GM23338 (cell line): ENCODE measurements around the gene AKAP13. TPM values are rescaled to one million over a fixed set of nuclear protein-coding genes. Genes with fewer than 3 reads are reported as not detected.

Experiments used
- ATAC-seq: fragments of 200-7000 bp; cut with Tn5 transposase; 3 replicates; pipeline ENCODE4 v1.9.1; 2020
- DNase-seq: peaks from one replicate; pipeline ENCODE4 v3.0.0-alpha.2; 2015; ENCODE audit warnings: low spot score
- H2AFZ ChIP-seq: fragments of 200-600 bp; sonication (generic); 2 replicates; pipeline ENCODE4 v1.8.0; 2016; ENCODE audit warnings: antibody characterized with exemption, mild to moderate bottlenecking, moderate library complexity
- H3F3A ChIP-seq: fragments of 200-600 bp; sonication (generic); replicated peaks from 2 replicates; pipeline ENCODE4 v1.8.0; 2017; ENCODE audit warnings: antibody characterized with exemption, mixed run types, low read depth
- H3K27ac ChIP-seq: fragments of 200-600 bp; sonication (generic); 2 replicates; pipeline ENCODE4 v1.6.1; 2016; ENCODE audit warnings: low read depth
- H3K27me3 ChIP-seq: fragments of 200-600 bp; sonication (generic); 2 replicates; pipeline ENCODE4 v1.8.0; 2016; ENCODE audit warnings: mild to moderate bottlenecking, mixed run types, moderate library complexity; ENCODE audit not compliant: insufficient read depth
- H3K36me3 ChIP-seq: fragments of 200-600 bp; sonication (generic); 2 replicates; pipeline ENCODE4 v1.8.0; 2016; ENCODE audit warnings: mild to moderate bottlenecking; ENCODE audit not compliant: insufficient read depth
- H3K4me1 ChIP-seq: fragments of 200-600 bp; sonication (generic); 2 replicates; pipeline ENCODE4 v1.8.0; 2016; ENCODE audit warnings: mild to moderate bottlenecking, moderate library complexity; ENCODE audit not compliant: insufficient read depth
- H3K4me2 ChIP-seq: fragments of 200-600 bp; sonication (generic); 2 replicates; pipeline ENCODE4 v1.7.1; 2017; ENCODE audit warnings: mixed run types
- H3K4me3 ChIP-seq: fragments of 200-600 bp; sonication (generic); 2 replicates; pipeline ENCODE4 v1.6.1; 2016; ENCODE audit warnings: mixed run types
- H3K79me2 ChIP-seq: fragments of 200-600 bp; sonication (generic); replicated peaks from 2 replicates; pipeline ENCODE4 v1.8.0; 2017; ENCODE audit warnings: mild to moderate bottlenecking; ENCODE audit not compliant: insufficient read depth
- H3K9me2 ChIP-seq: fragments of 200-600 bp; sonication (generic); 2 replicates; pipeline ENCODE4 v1.8.0; 2017; ENCODE audit not compliant: insufficient read depth
- H4K20me1 ChIP-seq: fragments of 200-600 bp; sonication (generic); replicated peaks from 2 replicates; pipeline ENCODE4 v1.8.0; 2017; ENCODE audit warnings: mild to moderate bottlenecking; ENCODE audit not compliant: insufficient read depth
- H3K27ac Mint-ChIP-seq: 2 replicates; pipeline ENCODE4 v1.8.0; 2020; ENCODE audit warnings: inconsistent platforms, mild to moderate bottlenecking, moderate library complexity, mixed read lengths
- H3K27me3 Mint-ChIP-seq: 3 replicates; pipeline ENCODE4 v1.8.0; 2022; ENCODE audit warnings: low read depth, mild to moderate bottlenecking, moderate library complexity, mixed read lengths, inconsistent platforms; ENCODE audit not compliant: insufficient read depth, poor library complexity
- H3K36me3 Mint-ChIP-seq: 3 replicates; pipeline ENCODE4 v1.8.0; 2021; ENCODE audit warnings: low read depth, mild to moderate bottlenecking, inconsistent platforms, moderate library complexity, mixed read lengths
- H3K4me1 Mint-ChIP-seq: 3 replicates; pipeline ENCODE4 v1.8.0; 2020; ENCODE audit warnings: mild to moderate bottlenecking, inconsistent platforms, mixed read lengths
- H3K4me3 Mint-ChIP-seq: 3 replicates; pipeline ENCODE4 v1.8.0; 2021; ENCODE audit warnings: moderate library complexity, mild to moderate bottlenecking, inconsistent platforms, mixed read lengths
- H3K9me3 Mint-ChIP-seq: 3 replicates; pipeline ENCODE4 v1.8.0; 2020; ENCODE audit warnings: moderate library complexity, mild to moderate bottlenecking, inconsistent platforms, mixed read lengths
- CREB1 ChIP-seq: fragments of 250-450 bp; sonication (Bioruptor Pico); IDR thresholded peaks from 2 replicates; pipeline ENCODE4 v1.5.0; 2020; ENCODE audit warnings: low read depth, mild to moderate bottlenecking, moderate library complexity
- EZH2phosphoT487 ChIP-seq: fragments of 200-600 bp; sonication (generic); IDR thresholded peaks from one replicate; pipeline ENCODE4 v1.8.1; 2018; ENCODE audit warnings: antibody characterized with exemption; ENCODE audit not compliant: unreplicated experiment
- JUNB ChIP-seq: IDR thresholded peaks from one replicate; pipeline ENCODE4 v1.6.1; 2016; ENCODE audit warnings: antibody characterized with exemption; ENCODE audit not compliant: unreplicated experiment
- NANOG ChIP-seq: IDR thresholded peaks from 2 replicates; pipeline ENCODE4 v1.6.1; 2016; ENCODE audit warnings: antibody characterized with exemption, borderline replicate concordance
- ZNF114 ChIP-seq: fragments of 250-450 bp; sonication (Bioruptor Pico); IDR thresholded peaks from 2 replicates; pipeline ENCODE4 v1.5.0; 2020; ENCODE audit warnings: mild to moderate bottlenecking, moderate library complexity
- ZNF462 ChIP-seq: fragments of 250-450 bp; sonication (Bioruptor Pico); IDR thresholded peaks from 2 replicates; pipeline ENCODE4 v1.5.0; 2020; ENCODE audit warnings: mild to moderate bottlenecking, moderate library complexity
- polyA plus RNA-seq: library from polyadenylated mRNA; unstranded; fragments of >200 nt; fragmentation: Nextera tagmentation; extraction: Ambion mirVana; gene quantifications from 2 replicates; pipeline ENCODE4 v1.2.1, GENCODE V29; 2016
- total RNA-seq: library from RNA; depleted of rRNA; stranded (reverse); fragments of >200 nt; shearing (Covaris generic); gene quantifications from 2 replicates; pipeline ENCODE4 v1.2.3, GENCODE V29; 2014
- TF ChIP-seq, protein P1 (sequence below): IDR thresholded peaks from one replicate; pipeline ENCODE4 v1.6.1; 2018; ENCODE audit warnings: antibody characterized with exemption; ENCODE audit not compliant: unreplicated experiment
- TF ChIP-seq, protein P2 (sequence below): IDR thresholded peaks from 2 replicates; pipeline ENCODE4 v1.6.1; 2016; ENCODE audit warnings: antibody characterized with exemption

Gene AKAP13
- total and polyA plus RNA-seq, 2 experiments from 2014 or later = 46.2 to 60.7 TPM

DNA sequence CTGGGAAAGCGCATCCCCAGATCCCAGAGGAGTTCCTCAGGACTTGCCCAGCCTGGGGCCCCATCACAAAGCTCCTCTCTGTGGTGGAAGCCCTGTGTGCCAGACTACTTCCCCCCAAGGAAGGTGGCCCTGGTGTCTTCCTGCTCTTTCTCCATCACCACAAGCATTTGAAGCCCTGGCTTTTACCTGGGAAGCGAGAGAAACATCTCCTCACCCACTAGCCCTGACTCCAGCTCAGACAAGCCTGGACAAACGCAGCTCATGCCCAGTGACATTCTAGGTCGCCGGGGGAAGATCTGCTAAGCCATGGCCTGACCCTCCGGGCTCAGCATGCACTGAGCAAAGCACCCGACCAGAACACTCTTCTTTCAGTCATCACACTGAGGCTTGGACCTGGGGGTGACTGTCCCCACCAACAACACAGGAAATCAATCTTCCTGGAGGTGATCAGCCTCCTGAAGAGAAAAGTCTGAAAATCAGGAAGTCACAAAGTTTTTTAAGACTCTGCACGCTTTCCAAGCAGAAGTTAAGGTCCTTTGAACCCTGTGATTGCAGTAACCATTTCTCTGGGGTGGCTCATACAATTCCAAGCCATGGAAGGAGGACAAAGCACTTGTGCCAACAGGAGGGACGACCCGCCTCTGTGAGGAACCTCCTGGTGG is 373.5 kb downstream of the AKAP13 start:
- H3K4me1 Mint-ChIP-seq = peaks cover 54% of the 10 kb centered on the region
- ATAC-seq = no peak
- H3K9me2 ChIP-seq = no peaks in the 10 kb centered on the region
- H3K27ac ChIP-seq = no peak overlapping the region
- no peak overlapping the region for H3K4me2 ChIP-seq
- no peak for TF ChIP-seq JUNB
- TF ChIP-seq ZNF114 (CRISPR knock-in tag) = no peak
- TF ChIP-seq, protein P1, sequence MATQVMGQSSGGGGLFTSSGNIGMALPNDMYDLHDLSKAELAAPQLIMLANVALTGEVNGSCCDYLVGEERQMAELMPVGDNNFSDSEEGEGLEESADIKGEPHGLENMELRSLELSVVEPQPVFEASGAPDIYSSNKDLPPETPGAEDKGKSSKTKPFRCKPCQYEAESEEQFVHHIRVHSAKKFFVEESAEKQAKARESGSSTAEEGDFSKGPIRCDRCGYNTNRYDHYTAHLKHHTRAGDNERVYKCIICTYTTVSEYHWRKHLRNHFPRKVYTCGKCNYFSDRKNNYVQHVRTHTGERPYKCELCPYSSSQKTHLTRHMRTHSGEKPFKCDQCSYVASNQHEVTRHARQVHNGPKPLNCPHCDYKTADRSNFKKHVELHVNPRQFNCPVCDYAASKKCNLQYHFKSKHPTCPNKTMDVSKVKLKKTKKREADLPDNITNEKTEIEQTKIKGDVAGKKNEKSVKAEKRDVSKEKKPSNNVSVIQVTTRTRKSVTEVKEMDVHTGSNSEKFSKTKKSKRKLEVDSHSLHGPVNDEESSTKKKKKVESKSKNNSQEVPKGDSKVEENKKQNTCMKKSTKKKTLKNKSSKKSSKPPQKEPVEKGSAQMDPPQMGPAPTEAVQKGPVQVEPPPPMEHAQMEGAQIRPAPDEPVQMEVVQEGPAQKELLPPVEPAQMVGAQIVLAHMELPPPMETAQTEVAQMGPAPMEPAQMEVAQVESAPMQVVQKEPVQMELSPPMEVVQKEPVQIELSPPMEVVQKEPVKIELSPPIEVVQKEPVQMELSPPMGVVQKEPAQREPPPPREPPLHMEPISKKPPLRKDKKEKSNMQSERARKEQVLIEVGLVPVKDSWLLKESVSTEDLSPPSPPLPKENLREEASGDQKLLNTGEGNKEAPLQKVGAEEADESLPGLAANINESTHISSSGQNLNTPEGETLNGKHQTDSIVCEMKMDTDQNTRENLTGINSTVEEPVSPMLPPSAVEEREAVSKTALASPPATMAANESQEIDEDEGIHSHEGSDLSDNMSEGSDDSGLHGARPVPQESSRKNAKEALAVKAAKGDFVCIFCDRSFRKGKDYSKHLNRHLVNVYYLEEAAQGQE = no peak
- TF ChIP-seq, protein P2, sequence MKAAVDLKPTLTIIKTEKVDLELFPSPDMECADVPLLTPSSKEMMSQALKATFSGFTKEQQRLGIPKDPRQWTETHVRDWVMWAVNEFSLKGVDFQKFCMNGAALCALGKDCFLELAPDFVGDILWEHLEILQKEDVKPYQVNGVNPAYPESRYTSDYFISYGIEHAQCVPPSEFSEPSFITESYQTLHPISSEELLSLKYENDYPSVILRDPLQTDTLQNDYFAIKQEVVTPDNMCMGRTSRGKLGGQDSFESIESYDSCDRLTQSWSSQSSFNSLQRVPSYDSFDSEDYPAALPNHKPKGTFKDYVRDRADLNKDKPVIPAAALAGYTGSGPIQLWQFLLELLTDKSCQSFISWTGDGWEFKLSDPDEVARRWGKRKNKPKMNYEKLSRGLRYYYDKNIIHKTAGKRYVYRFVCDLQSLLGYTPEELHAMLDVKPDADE = no peak
- no peak for TF ChIP-seq ZNF462 (CRISPR knock-in tag)
- no peak for TF ChIP-seq NANOG
- TF ChIP-seq CREB1 = no peak
- TF ChIP-seq EZH2phosphoT487 = no peak
- H3K9me3 Mint-ChIP-seq = no peaks in the 10 kb centered on the region
- no peak overlapping the region for H3K4me3 ChIP-seq
- no peaks in the 10 kb centered on the region for H3K27me3 ChIP-seq
- no peak overlapping the region for H2AFZ ChIP-seq
- peaks cover 3% of the 10 kb centered on the region for H4K20me1 ChIP-seq
- no peak overlapping the region for H3K4me3 Mint-ChIP-seq
- H3K27me3 Mint-ChIP-seq = peaks cover 25% of the 10 kb centered on the region
- H3K36me3 ChIP-seq = no peaks in the 10 kb centered on the region; the same call in 1 of the 2 replicates
- H3K27ac Mint-ChIP-seq = no peak overlapping the region
- peaks cover 29% of the 10 kb centered on the region for H3K36me3 Mint-ChIP-seq
- peaks cover 18% of the 10 kb centered on the region for H3F3A ChIP-seq
- no peak for DNase-seq
- no peaks in the 10 kb centered on the region for H3K79me2 ChIP-seq
- peaks cover 42% of the 10 kb centered on the region for H3K4me1 ChIP-seq
